AG20443 (cell line): ENCODE measurements around the gene GCNT2.
A peak's percentile ranks its signal among the peaks of the same experiment; 100 is the strongest.
"Not testable (repeated sequence)": the region's sequence is repeated elsewhere in the genome, so short reads cannot be mapped to it uniquely, and the experiment has no call there.

Experiments
- DNase-seq: peaks from one replicate; pipeline ENCODE4 v3.0.0; 2012; ENCODE audit warnings: low spot score, mixed read lengths

Gene GCNT2

GRCh38 chr6:10514049-10514780, 6.9 kb upstream of the GCNT2 start:
- no peak for DNase-seq

- no peak for DNase-seq
These were observed 4.2 kb upstream of the GCNT2 start for GRCh38 chr6:10516953-10517352.

GRCh38 chr6:10518557-10519407, 2.4 kb upstream of the GCNT2 start:
- no peak for DNase-seq

- DNase-seq = not testable (repeated sequence)
These were observed 1.8 kb upstream of the GCNT2 start for GRCh38 chr6:10519408-10519697.

GRCh38 chr6:10520468-10520867, 683 bp upstream of the GCNT2 start:
- DNase-seq = no peak

- no peak for DNase-seq
These were observed 1.9 kb downstream of the GCNT2 start for GRCh38 chr6:10522929-10523573.

GRCh38 chr6:10526156-10526555, 5.0 kb downstream of the GCNT2 start:
- no peak for DNase-seq

- DNase-seq = peak; percentile 24
These were observed 7.2 kb downstream of the GCNT2 start for GRCh38 chr6:10528158-10528981.

GRCh38 chr6:10529231-10529801, 8.2 kb downstream of the GCNT2 start:
- DNase-seq = no peak

- DNase-seq = not testable (repeated sequence)
These were observed 8.8 kb downstream of the GCNT2 start for GRCh38 chr6:10529828-10530374.

- no peak for DNase-seq
These were observed 10.4 kb downstream of the GCNT2 start for GRCh38 chr6:10531503-10531902.

GRCh38 chr6:10531942-10532341, 10.8 kb downstream of the GCNT2 start:
- DNase-seq = no peak

GRCh38 chr6:10532392-10532791, 11.2 kb downstream of the GCNT2 start:
- no peak for DNase-seq

GRCh38 chr6:10534419-10534762, 13.2 kb downstream of the GCNT2 start:
- DNase-seq = no peak

GRCh38 chr6:10535193-10535592, 14.0 kb downstream of the GCNT2 start:
- no peak for DNase-seq

GRCh38 chr6:10537726-10538125, 16.6 kb downstream of the GCNT2 start:
- DNase-seq = no peak

GRCh38 chr6:10540073-10540746, 19.1 kb downstream of the GCNT2 start:
- DNase-seq = no peak

GRCh38 chr6:10541591-10541990, 20.4 kb downstream of the GCNT2 start:
- no peak for DNase-seq

GRCh38 chr6:10542213-10542612, 21.1 kb downstream of the GCNT2 start:
- DNase-seq = no peak

GRCh38 chr6:10543488-10543887, 22.3 kb downstream of the GCNT2 start:
- no peak for DNase-seq

- no peak for DNase-seq
These were observed 24.3 kb downstream of the GCNT2 start for GRCh38 chr6:10545482-10545881.
